ENCODE measurements around the gene B3GLCT. TPM values are rescaled to one million over a fixed set of nuclear protein-coding genes. Genes with fewer than 3 reads are reported as not detected.

B3GLCT gene
- total and polyA plus RNA-seq, 2 experiments from 2014 or later = 2.2 to 4.4 TPM

DNA sequence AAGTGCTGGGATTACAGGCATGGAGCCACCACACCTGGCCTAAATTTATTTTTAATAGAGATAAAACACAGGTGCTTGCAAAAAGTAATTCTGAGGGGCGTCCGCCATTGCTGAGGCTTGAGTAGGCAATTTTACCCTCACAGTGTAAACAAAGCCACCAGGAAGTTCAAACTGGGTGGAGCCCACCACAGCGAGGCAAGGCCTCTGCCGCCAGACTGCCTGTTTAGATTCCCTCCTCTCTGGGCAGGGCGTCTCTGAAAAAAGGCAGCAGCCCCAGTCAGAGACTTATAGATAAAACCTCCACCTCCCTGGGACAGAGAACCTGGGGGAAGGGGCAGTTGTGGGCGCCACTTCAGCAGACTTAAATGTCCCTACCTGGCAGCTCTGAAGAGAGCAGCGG is 50.7 kb downstream of the B3GLCT start:
- H3K36me3 Mint-ChIP-seq (ENCODE audit: low read depth) = peaks cover 22% of the 10 kb centered on the region
- Histone ChIP-seq H2AFZ (no peak overlapping the region), H3K79me2 (replicated peaks; ENCODE audit: insufficient read depth) (no peaks in the 10 kb centered on the region), H3K9me2 (ENCODE audit: insufficient read depth) (no peaks in the 10 kb centered on the region), H3K27ac (ENCODE audit: low read depth) (no peak overlapping the region), H3K27me3 (ENCODE audit: insufficient read depth) (no peaks in the 10 kb centered on the region), H3K4me2 (no peak overlapping the region), H3K4me3 (no peak overlapping the region), H3F3A (replicated peaks; ENCODE audit: low read depth) (no peaks in the 10 kb centered on the region), H3K36me3 (ENCODE audit: insufficient read depth) (no peaks in the 10 kb centered on the region), H3K4me1 (ENCODE audit: insufficient read depth) (no peaks in the 10 kb centered on the region), H4K20me1 (replicated peaks; ENCODE audit: insufficient read depth) (no peaks in the 10 kb centered on the region)
- no peak overlapping the region for H3K4me3 Mint-ChIP-seq
- TF ChIP-seq ZNF331 (CRISPR knock-in tag; IDR thresholded peaks at IDR 0.05; ENCODE audit: low read depth) = no peak
- TF ChIP-seq ZNF114 (CRISPR knock-in tag; IDR thresholded peaks at IDR 0.05) = no peak
- TF ChIP-seq, protein P1, sequence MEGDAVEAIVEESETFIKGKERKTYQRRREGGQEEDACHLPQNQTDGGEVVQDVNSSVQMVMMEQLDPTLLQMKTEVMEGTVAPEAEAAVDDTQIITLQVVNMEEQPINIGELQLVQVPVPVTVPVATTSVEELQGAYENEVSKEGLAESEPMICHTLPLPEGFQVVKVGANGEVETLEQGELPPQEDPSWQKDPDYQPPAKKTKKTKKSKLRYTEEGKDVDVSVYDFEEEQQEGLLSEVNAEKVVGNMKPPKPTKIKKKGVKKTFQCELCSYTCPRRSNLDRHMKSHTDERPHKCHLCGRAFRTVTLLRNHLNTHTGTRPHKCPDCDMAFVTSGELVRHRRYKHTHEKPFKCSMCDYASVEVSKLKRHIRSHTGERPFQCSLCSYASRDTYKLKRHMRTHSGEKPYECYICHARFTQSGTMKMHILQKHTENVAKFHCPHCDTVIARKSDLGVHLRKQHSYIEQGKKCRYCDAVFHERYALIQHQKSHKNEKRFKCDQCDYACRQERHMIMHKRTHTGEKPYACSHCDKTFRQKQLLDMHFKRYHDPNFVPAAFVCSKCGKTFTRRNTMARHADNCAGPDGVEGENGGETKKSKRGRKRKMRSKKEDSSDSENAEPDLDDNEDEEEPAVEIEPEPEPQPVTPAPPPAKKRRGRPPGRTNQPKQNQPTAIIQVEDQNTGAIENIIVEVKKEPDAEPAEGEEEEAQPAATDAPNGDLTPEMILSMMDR (conservative IDR thresholded peaks at IDR 0.05; ENCODE audit: low read depth in 2 of 2) = no peak
- no peak for DNase-seq (ENCODE audit: low spot score)
- no peaks in the 10 kb centered on the region for H3K4me1 Mint-ChIP-seq
- H3K27me3 Mint-ChIP-seq (ENCODE audit: insufficient read depth, low read depth, poor library complexity) = peaks cover 3% of the 10 kb centered on the region
- H3K9me3 Mint-ChIP-seq = peaks cover 16% of the 10 kb centered on the region
- no peak overlapping the region for H3K27ac Mint-ChIP-seq
- no peak for ATAC-seq

DNA sequence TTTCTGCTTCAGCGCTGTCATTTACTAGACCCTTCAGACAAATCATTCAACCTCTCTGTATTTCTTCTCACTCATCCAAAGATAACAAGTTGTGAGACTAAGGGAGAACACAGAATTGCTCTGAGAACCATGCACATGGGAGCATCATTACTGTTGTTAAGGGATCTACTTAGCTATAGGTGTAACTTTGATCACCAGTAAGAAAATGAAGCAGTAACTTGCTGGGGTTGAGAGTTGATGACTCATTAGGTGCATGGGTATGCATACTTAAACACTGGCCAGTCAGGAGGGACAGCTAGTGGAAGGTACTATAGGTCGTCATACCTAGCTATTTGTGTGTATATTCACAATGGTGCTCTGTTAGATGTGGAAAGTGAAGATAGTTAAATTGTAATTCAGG is 61.5 kb downstream of the B3GLCT start:
- H2AFZ ChIP-seq = no peak overlapping the region
- Mint-ChIP-seq H3K4me3 (no peak overlapping the region), H3K9me3 (peaks cover 4% of the 10 kb centered on the region; the same call in 2 of the 3 replicates), H3K27me3 (ENCODE audit: insufficient read depth, low read depth, poor library complexity) (no peaks in the 10 kb centered on the region), H3K36me3 (ENCODE audit: low read depth) (no peaks in the 10 kb centered on the region), H3K4me1 (no peaks in the 10 kb centered on the region), H3K27ac (no peak overlapping the region)
- no peak overlapping the region for H3K4me3 ChIP-seq
- no peaks in the 10 kb centered on the region for H4K20me1 ChIP-seq (replicated peaks; ENCODE audit: insufficient read depth)
- no peaks in the 10 kb centered on the region for H3K79me2 ChIP-seq (replicated peaks; ENCODE audit: insufficient read depth)
- no peak overlapping the region for H3K27ac ChIP-seq (ENCODE audit: low read depth)
- H3F3A ChIP-seq (replicated peaks; ENCODE audit: low read depth) = no peaks in the 10 kb centered on the region
- ATAC-seq (no peak), DNase-seq (ENCODE audit: low spot score) (no peak)
- TF ChIP-seq POLR2AphosphoS5 (IDR thresholded peaks at IDR 0.05; ENCODE audit: low read depth) = no peak
- TF ChIP-seq JUNB (IDR thresholded peaks at IDR 0.05; ENCODE audit: unreplicated experiment) = no peak
- no peak for TF ChIP-seq ZNF331 (CRISPR knock-in tag; IDR thresholded peaks at IDR 0.05; ENCODE audit: low read depth)
- TF ChIP-seq CREB1 (CRISPR knock-in tag; IDR thresholded peaks at IDR 0.05; ENCODE audit: low read depth) = no peak
- TF ChIP-seq, protein P1 (conservative IDR thresholded peaks at IDR 0.05; ENCODE audit: low read depth in 2 of 2) = no peak
- TF ChIP-seq, protein P2, sequence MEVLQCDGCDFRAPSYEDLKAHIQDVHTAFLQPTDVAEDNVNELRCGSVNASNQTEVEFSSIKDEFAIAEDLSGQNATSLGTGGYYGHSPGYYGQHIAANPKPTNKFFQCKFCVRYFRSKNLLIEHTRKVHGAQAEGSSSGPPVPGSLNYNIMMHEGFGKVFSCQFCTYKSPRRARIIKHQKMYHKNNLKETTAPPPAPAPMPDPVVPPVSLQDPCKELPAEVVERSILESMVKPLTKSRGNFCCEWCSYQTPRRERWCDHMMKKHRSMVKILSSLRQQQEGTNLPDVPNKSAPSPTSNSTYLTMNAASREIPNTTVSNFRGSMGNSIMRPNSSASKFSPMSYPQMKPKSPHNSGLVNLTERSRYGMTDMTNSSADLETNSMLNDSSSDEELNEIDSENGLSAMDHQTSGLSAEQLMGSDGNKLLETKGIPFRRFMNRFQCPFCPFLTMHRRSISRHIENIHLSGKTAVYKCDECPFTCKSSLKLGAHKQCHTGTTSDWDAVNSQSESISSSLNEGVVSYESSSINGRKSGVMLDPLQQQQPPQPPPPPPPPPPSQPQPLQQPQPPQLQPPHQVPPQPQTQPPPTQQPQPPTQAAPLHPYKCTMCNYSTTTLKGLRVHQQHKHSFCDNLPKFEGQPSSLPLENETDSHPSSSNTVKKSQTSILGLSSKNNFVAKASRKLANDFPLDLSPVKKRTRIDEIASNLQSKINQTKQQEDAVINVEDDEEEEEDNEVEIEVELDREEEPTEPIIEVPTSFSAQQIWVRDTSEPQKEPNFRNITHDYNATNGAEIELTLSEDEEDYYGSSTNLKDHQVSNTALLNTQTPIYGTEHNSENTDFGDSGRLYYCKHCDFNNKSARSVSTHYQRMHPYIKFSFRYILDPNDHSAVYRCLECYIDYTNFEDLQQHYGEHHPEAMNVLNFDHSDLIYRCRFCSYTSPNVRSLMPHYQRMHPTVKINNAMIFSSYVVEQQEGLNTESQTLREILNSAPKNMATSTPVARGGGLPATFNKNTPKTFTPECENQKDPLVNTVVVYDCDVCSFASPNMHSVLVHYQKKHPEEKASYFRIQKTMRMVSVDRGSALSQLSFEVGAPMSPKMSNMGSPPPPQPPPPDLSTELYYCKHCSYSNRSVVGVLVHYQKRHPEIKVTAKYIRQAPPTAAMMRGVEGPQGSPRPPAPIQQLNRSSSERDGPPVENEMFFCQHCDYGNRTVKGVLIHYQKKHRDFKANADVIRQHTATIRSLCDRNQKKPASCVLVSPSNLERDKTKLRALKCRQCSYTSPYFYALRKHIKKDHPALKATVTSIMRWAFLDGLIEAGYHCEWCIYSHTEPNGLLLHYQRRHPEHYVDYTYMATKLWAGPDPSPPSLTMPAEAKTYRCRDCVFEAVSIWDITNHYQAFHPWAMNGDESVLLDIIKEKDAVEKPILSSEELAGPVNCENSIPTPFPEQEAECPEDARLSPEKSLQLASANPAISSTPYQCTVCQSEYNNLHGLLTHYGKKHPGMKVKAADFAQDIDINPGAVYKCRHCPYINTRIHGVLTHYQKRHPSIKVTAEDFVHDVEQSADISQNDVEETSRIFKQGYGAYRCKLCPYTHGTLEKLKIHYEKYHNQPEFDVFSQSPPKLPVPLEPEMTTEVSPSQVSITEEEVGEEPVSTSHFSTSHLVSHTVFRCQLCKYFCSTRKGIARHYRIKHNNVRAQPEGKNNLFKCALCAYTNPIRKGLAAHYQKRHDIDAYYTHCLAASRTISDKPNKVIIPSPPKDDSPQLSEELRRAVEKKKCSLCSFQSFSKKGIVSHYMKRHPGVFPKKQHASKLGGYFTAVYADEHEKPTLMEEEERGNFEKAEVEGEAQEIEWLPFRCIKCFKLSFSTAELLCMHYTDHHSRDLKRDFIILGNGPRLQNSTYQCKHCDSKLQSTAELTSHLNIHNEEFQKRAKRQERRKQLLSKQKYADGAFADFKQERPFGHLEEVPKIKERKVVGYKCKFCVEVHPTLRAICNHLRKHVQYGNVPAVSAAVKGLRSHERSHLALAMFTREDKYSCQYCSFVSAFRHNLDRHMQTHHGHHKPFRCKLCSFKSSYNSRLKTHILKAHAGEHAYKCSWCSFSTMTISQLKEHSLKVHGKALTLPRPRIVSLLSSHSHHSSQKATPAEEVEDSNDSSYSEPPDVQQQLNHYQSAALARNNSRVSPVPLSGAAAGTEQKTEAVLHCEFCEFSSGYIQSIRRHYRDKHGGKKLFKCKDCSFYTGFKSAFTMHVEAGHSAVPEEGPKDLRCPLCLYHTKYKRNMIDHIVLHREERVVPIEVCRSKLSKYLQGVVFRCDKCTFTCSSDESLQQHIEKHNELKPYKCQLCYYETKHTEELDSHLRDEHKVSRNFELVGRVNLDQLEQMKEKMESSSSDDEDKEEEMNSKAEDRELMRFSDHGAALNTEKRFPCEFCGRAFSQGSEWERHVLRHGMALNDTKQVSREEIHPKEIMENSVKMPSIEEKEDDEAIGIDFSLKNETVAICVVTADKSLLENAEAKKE (CRISPR knock-in tag; IDR thresholded peaks at IDR 0.05) = no peak
- no peak for TF ChIP-seq ZNF114 (CRISPR knock-in tag; IDR thresholded peaks at IDR 0.05)
- no peak for TF ChIP-seq STAT1 (IDR thresholded peaks at IDR 0.05; ENCODE audit: unreplicated experiment)
- TF ChIP-seq NANOG (IDR thresholded peaks at IDR 0.05; ENCODE audit: borderline replicate concordance) = no peak
- no peak for TF ChIP-seq EZH2 (IDR thresholded peaks at IDR 0.05; ENCODE audit: low read depth, unreplicated experiment)
- H3K4me1 ChIP-seq (ENCODE audit: insufficient read depth) = no peaks in the 10 kb centered on the region
- H3K9me2 ChIP-seq (ENCODE audit: insufficient read depth) = peaks cover 4% of the 10 kb centered on the region; the same call in 1 of the 2 replicates
- H3K36me3 ChIP-seq (ENCODE audit: insufficient read depth) = no peaks in the 10 kb centered on the region
- H3K4me2 ChIP-seq = no peak overlapping the region
- no peaks in the 10 kb centered on the region for H3K27me3 ChIP-seq (ENCODE audit: insufficient read depth)
